Hematopoietic multipotent progenitor cell treated with erythropoietin and hydrocortisone succinate and interleukin-3 and kit ligand, for 17 days (in vitro differentiated cells): ENCODE data around the gene FHIT.
"Not testable (repeated sequence)": the region's sequence is repeated elsewhere in the genome, so short reads cannot be mapped to it uniquely, and the experiment has no call there.

ENCODE experiments used
- DNase-seq: peaks from one replicate; pipeline ENCODE4 v3.0.0-alpha.2; 2015; ENCODE audit warnings: low spot score

The FHIT gene

DNA sequence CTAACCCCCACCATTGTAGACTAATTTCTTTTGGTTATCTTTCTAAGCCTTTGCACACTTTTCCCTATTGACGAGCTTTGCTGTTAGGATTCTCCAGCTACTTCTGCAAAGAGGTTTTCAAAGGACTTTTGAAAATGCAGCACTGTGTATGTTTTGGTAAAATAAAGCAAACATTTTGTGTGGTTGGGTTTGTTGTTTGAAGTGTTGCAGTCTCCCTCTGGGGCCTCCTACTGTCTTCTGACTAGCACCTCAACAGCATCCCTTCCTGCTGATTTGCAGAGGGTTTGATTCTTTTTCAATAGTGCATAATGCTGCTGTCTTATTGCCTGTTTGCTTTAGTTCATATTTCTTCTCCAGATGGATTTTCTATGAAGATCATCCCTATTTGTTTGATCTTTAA lies 1426.4 kb downstream of the FHIT start:
- no peak for DNase-seq

DNA sequence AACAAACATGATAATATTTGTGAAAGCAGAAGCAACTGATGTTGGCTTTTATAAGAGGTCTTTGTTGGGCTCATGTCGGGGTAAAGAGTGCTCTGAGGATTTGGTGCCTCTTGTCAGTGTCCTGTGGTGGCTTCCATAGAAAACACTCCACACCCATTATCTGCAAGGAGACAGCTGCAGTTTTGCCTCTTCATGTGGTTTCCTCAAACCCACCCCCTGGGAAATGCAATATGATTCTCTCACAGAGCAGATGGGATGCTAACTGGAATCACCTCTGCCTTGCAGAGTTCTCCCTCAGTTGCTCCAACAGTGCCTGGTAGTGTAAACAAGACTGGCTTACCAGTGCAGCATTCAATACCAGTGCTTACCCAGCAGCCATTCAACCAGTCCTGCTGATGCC lies 1430.0 kb downstream of the FHIT start:
- DNase-seq = no peak

DNA sequence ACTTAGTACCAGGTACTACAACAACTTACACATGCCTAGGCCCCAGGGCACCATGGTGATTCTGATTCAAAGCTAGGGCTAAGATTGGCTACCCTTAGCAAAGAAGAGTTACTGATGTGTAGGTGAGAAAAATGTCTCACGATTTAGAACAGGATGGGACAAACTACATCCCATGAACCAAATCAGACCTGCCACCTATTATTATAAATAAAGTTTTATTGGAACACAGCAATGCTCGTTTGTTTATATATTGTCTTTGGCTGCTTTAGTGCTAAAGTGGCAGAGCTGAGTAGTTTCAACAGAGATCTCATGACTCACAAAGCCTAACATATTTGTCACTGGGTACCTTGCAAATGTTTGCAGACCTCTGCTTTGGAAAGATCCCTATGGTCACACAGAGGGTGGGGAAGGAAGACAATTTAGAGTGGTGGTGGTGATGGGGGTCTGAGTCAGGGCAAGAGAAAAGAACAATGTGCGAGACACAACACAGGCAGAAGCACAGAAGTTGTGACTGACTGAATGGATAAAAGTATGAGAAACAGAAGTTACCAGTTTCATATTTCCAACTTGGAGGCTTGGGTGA lies 1430.8 kb downstream of the FHIT start:
- no peak for DNase-seq

DNA sequence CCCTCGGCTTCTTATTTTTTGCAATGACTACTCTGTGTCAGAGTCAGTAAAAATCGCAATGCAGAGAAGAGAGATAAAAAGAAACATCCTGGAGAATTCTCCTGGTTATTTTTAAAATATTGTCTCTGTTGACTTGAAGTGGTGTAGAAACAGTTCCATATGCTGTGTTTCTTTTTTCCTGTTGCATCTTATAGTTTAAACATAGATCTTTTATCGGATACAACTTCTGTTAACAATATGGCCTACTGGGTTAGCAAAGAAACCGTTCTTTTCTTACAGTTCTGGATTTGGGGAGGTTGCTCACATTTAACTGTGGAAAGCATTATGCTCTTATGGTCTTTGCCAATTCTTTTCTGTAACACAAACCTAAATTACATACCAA lies 1432.3 kb downstream of the FHIT start:
- DNase-seq = no peak

DNA sequence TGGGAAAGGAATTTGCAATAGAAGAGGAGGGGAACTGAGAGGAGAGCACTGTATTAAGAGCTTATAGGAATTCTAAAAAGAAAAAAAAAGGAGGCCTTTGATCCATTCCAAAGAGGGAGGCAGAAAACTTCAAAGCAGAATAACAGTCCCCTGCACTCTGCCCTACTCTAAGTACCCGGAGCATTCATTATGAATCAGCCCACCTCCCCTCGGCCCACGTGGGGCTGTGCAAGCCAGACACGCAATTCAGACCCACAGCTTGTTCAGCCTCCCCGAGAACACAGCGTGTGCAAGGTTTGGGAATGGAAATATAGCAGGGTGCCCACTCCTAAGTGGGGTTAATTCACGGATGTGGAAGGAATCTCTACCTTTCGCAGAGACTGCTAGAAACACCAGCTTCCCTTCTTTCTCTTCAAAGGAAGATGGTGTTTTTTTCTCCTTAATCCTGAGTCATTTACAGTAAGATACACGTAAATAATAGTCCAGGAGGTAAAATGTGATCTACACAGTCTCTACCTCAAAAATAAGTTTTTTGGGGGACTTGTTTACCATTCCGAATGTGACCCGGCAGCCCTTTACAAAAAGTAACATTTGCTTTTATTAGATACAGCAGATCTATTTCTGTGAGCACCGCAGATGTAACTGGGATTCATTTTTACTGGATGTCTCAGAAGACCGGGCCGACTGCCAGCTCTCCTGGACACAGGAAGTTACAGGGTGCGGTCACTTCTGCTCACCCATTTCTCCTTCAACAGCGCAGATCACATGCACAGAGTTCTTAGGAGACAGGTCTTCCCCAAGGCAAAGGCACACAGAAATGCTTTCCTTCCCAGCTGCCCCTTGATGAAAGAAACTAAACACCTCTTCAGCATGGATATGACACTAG lies 1433.0 kb downstream of the FHIT start:
- DNase-seq = no peak

DNA sequence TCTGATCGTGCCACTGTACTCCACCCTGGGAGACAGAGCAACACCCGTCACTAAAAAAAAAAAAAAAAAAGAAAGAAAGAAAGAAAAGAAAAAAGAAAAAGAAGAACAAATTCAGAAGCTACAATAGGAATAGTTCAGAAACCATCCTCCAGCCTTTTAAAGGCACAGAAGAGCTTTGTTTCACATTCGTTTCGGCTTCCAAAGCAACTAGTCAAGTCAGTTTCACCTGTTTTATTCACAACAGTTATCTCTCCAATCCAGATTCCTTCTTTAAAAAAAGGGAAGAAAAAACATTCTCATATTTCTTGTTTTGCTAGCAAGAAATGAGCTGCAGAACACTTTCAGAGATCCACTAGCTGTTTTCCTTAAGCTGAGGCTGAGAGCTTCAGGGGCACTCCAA lies 1433.7 kb downstream of the FHIT start:
- DNase-seq = no peak

DNA sequence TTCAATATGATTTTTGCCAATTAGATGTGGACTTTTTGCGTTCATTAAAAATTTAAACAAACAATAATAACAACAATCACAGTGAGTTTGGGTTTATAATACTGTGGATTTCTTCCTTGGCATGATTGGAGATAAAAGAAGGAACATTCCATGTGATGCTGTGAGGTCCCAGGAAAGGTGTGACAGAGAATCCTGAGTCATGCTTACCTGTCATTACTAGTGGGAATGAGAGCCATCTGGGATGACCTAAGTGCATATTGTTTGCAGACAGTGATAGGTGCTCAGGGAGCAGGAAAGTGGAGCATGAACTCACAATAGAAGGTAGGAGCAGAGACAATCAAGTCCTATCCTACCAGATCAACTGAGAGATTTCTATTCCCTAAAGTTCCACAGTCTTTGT lies 1434.9 kb downstream of the FHIT start:
- no peak for DNase-seq

DNA sequence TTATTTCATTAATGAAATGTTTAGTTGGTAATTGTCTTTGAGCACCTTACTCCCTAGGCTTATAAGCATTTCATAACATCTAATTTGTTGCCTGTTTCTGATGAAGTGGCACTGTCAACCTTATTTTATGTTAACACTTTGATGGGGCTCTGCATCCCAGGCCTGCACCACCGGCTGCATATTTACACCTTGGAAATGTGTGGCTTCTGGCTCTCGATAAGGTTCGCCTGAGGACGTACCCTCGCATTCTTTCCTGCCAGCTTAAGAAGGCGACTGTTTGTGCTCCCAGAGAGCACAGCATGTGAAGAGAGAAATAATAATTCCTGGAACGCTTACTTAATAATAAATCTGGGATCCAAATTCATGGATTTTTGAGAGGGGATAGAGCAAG lies 1438.1 kb downstream of the FHIT start:
- DNase-seq = no peak

DNA sequence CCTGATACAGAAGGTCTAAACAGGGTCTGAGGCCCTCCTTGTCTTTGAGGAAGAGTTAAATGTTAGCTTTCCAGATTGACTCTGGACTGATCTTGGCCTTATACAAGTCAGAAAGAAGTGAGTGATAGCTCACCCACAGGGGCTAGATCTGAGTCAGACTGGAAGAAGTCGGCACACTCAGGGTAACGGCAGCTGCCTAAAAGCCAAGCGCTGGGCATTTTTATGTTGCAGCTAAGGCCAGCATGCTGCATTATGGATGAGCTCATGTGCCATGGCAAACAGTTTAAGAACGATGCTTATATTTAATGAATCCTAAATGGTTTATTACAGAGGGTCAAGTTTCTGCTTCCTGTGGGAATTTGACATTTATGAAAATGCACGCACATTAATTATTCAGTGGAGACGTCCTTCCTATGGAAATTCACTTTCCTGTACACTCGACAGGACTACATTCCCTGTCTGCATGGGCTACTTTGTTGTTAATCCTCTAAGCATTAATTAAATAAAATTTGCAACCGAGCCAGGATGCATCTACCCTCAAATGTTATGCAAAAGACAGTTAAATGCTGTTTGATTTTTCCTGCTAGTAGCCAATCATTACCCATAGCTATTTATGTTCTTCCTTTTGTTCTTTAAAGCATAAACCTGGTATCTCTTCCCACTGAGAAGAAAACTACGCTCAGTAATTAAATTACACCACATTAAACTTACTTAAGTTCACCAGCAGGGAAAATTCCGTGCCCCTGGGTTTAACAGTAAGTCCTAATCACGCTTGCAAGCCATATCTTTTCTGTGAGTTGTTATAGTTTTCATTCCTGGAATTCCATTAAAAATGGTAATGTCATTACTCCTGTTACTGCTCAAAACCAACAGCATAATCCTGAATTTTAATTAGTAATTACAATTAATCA lies 1438.8 kb downstream of the FHIT start:
- DNase-seq = no peak

DNA sequence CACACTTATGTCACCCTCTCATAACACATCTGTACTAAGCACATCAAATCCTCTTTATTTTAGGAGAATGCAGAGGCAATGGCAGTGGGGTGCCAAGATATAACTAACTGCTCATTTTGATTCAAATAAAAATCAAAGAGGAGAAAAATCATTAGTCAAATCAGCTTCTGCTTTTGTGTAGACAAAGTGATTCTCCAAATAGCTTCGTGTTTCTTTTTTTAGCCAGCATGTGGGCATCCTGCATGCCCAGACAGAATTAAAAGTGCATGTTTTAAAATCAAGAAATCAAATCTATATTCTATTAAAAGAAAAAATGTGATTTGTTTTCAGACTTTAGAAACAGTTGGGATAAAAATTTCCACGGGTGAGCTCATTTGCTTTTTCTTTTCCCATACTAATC lies 1440.1 kb downstream of the FHIT start:
- DNase-seq = no peak

DNA sequence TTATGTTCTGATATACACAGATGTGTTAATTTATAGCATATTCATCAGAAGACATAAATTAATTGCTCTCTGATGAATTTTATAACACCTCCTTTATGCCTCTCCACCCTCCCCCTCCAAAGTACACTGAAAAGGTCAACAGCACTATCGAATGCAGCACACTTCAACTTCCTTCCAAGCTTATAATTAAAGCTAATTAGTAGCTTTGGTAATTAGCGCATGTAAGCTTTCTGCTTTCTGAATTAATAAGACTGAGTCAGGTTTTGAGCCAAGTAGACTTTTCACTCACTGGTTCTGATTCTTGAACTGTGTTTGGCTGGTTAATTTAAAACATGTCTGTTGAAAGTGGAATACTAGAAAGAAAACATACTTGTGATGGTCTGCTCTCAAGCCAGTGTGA lies 1440.6 kb downstream of the FHIT start:
- DNase-seq = no peak

DNA sequence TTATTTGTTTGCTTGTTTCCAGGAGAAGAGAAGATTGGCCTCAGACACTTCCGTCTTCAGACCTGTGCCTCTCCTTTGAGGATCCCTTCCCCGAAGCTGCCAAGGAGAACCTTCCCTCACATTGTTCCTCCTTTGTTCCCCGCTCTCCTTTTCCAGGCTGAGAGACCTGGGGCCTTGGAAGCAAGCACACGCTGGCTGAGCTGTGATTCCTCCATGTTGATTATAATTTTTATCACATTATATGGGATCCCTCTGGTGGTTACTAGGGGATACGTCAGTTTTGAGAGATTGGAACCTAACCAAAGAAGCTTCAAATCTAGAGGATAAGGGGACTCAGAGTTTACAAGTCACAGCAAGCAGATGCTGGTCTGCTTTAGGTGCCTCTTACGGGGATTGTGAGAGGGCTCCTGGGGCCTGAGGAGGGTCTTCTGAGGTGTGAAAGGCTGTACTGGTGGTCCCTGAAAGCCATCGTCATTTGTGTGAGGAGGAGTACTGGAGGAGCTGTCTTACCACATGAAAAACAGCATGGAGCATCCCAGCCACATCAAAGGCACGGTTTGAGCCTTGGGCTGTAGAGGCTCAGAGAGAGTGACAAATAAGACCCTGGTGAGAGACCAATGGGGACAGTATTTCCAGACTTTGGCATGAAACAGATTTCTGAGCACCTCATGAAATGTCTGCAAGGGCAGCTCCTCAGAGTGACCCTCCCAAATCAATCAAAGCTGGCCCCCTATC lies 1441.4 kb downstream of the FHIT start:
- no peak for DNase-seq

DNA sequence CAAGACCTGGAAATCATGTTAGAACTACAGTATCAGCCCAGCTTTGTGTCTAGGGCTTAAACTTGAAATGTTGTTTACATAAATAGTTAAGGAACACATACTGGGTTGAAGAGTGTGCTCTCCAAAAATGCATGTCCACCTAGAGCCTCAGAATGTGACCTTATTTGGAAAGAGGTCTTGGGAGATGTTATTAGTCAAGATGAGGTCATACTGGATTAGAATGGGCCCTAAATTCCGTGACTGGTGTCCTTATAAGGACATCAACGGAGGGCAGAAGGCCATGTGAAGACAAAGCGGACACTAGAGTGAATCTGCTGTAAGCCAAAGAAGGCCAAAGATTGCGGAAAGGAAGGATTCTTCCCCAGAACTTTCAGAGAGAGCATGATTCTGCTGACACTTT lies 1442.2 kb downstream of the FHIT start:
- no peak for DNase-seq

DNA sequence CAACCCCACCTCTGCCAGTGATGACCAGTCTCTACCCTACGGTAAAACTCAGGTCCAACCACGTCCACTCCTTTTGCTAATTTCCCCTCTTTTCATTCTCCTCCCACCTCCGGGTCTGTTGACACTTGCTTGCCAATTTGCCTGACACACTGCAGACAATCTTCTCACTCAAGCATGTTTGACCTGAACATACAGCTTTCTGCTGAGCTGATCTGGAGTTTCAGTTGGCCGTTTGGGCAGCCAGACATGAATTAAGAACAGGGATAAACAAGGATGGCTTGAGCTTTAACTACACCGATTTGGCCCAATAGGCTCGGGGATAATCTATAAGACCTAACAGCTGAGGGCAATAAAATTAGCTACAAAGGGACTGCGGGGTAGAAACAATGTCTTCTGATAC lies 1442.8 kb downstream of the FHIT start:
- DNase-seq = no peak

DNA sequence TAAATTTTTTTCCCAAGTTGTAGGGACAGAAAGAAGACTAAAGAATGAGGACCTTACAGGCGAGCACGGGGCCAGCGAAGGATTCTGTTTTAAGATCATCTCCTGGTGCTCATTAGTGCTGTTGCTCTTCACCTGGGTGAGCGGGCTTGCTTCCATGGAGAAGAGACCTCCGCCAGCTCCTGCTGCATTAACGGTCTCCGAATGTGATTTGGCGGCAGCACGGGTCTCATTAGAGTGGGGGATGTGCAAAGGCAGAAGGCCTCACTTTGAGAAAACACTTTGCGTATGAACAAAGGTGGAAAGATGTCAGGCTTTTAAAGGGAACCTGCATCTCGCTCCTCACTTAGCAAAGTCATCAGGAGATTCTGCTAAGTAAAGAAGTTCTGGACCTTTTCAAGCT lies 1448.0 kb downstream of the FHIT start:
- DNase-seq = no peak

DNA sequence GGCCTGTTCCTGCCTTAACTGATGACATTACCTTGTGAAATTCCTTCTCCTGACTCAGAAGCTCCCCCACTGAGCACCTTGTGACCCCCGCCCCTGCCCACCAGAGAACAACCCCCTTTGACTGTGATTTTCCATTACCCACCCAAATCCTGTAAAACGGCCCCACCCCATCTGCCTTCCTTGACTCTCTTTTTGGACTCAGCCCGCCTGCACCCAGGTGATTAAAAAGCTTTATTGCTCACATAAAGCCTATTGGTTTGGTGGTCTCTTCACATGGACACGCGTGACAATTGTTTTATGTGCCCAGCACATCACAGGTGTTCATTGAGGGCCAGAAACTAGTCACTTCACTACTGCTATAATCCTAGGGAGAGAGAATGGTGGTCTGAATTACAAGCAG lies 1448.8 kb downstream of the FHIT start:
- not testable (repeated sequence) for DNase-seq

DNA sequence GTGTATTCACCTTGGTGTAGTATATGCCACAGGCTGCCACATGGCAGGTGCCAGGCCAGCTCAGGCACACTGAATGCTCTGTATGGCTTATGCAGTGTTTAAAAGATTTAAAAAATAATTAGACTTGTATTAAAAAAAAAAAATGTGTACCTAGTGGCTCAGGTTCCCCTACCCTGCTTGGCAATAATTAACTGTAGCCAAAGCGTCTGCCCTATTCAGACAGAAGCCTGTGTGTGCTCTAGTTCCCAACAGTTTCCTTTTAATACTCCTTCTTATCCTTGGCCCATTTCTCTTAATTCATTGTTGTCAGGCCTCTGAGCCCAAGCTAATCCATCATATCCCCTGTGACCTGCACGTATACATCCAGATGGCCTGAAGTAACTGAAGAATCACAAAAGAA lies 1449.2 kb downstream of the FHIT start:
- DNase-seq = no peak

DNA sequence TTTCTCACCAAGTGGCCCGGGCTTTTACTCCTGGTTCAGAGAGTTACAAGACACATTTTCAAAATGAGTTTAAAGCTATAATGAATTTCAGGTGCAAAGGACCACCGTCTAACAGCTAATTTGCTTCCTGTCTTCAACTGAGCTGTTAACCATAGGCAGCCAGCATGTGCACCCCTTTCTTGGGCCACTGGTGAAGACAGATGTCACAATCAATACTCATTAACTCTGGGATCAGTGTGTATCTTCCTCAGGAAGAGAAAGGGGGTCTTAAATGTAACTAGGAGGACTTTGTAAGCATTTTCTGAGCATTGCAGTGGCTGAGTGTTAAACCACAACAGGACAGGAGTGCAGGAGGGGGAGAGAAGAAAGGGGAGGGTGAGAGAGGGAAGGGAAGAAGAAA lies 1450.8 kb downstream of the FHIT start:
- no peak for DNase-seq

DNA sequence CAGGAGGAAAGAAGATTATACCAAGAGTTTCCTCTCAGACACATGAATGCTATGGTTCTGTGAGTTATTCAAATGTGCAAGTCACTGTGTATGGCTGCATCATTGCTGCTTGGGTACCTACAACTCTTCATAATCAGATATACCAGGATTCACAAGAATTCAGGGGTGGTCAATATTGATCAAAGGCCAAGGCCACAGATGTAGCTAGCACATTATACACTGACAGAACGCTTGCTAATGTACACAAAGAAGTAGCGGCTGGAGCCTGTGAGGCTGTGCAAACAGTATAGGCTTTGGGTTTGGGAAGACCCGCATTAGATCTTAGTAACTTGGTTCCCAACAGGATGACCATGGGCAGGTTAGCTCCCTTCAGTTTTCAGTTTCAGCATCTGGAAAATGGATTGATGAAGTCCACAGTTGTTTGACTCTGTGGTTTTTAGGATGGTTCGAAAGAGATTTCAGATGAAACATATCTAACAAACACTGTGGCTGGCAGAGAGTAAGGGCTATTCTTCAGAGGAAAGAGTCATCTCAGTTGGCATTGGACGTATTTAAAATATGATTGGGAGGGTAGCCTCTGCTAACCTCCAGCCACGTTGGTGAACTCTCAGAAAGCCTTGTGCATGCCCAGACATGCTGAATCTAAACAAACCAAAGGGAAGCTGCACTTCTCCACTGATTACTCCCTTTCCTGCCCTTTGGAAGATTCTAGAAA lies 1452.7 kb downstream of the FHIT start:
- DNase-seq = no peak

DNA sequence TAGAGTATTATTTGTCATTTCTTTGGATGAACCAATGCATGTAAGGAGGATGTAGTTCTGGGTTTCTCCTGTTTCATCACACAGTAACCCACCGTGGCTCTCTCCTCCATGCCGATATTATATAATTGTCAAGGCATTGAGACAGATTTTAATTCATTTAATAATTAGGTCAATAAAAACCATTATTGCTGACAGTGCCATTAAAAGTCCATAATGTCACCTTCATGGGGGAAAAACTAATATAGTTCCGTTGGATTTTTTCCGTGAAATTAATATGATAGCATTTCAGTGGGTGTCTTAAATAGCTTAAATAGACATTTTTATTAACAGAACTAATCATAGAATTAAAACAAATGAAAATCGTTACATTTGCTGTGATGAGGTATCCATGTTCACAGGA lies 1453.7 kb downstream of the FHIT start:
- no peak for DNase-seq

DNA sequence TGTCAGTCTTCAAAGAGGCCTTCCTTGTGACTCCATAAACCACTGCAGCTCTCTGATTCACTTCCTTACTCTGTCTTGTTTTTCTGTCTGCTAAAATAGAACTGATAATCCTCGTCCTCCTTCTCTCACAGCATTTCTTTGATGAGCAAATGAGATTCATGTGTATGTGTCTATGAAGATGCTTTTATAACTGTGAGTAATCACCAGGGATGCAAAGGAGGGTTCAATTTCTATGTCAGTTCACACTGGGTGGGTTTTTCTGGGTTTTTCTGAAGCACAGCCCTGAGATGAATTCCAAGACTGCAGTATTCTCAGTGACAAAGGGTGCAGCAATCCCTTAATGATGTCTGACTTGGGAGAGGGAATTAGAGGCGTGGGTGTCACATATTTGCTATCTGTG lies 1454.8 kb downstream of the FHIT start:
- DNase-seq = no peak

DNA sequence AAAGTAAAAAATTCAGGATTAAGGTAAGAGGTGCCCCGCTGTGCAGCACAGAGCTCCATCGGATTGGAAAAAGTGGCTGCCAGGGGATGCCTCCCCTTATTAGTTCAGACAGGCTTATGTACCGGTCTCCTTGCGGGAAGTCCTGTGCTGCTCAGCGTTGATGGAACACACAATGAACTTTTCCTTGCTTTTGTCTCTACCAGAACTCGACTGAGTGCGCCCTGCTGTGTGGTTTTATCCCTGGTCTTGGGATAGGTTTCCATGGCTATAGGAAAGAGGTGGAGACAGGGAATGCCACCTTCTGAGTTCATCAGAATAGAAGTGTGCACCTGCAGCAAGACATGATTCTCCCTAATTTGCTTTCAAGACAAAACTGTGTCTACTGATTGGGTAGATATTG lies 1455.5 kb downstream of the FHIT start:
- DNase-seq = no peak
